GF-D8 (cell line): ENCODE results near the gene FOXK1.
"Not testable (repeated sequence)": the region's sequence is repeated elsewhere in the genome, so short reads cannot be mapped to it uniquely, and the experiment has no call there.

Experiments
- DNase-seq: peaks from one replicate; lab custom pipeline; 2025; lab: John Stamatoyannopoulos, UW

The FOXK1 gene

DNA sequence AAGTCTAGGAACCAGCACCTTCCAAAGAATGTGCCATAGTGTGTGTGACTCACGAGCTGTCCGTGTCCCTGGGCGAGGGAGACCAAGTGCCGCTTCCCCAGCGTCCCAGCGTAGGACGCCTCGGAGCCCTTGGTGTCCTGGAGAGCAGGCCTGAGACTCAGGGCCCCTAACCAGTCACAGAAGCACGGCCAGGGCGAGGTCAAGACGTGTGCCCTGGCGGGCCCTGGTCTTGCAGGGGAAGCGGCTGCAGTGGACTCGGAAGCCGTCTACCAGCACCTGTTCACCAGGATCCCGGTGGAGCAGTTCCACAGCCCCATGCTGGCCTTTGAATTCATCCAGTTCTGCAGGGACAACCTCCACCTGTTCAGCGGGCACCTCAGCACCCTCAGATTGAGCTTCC, 103.9 kb downstream of the FOXK1 start:
- no peak for DNase-seq

DNA sequence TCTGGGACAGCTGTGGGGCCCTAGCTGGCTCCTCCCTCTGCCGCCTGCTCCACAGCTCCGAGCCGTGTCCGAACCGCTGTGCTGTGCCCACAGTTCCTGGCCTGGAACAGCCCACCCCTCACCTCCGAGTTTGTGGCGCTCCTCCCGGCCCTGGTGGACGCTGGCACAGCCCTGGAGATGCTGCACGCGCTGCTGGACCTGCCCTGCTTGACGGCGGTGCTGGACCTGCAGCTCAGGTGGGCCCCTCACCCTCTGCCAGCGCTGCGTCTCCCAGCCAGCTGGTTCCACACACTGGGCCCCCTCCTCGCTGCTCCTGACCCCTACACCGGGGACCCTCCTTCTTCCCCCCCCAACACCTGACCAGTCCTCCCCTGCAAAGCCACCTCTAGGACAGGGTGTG, 105.4 kb downstream of the FOXK1 start:
- no peak for DNase-seq

DNA sequence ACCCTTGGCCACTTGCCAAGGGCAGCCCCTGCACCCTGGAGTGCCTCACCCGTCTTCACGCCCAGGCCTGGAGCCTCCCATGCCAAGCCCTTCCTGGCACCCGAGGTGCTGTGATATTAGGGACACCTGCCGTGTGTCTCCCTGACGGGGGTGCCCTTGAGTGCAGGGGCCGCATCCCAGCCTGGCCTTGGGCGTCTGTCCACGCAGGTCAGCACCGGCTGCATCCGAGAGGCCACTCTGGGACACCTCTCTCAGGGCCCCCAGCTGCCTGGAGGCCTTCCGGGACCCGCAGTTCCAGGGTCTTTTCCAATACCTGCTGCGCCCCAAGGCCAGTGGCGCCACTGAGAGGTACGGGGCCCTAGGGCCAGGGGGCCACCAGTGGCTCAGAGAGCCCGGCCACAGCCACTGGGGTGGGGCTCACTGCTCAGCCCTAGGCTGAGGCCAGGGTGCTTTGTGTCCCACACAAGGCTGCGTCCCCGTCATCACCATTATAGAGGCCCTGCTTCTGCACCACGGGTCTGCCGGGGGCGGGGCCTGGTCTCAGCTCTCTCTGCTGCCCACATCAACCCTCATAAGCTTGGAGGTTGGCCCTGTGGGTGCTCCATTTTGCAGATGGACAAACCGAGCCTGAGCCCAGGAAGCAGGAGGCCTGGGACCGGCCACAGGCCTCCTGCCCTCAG, 106.0 kb downstream of the FOXK1 start:
- no peak for DNase-seq

DNA sequence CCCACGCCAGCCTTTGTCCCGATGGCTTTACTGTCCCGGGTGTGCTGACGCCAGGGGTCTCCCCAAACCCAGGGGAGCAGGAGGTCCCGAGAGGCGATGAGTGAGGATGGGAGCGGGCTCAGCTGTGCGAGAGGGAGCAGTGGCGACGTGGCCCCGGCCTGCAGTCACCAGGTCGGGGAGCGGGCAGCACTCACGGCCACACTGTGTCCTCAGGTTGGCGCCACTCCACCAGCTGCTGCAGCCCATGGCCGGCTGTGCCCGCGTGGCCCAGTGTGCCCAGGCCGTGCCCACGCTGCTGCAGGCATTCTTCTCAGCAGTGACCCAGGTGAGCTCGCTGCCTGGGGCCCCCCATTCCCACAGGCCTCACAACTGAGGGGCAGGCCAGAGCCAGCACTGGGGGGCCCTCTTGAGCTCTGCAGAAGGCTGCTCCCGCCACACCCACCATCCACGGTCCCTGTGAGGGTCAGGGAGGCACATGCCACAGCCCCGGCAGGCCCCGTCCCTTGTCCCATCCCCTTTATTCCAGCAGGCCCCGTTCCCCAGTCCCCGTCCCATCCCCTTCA, 106.6 kb downstream of the FOXK1 start:
- DNase-seq = no peak

DNA sequence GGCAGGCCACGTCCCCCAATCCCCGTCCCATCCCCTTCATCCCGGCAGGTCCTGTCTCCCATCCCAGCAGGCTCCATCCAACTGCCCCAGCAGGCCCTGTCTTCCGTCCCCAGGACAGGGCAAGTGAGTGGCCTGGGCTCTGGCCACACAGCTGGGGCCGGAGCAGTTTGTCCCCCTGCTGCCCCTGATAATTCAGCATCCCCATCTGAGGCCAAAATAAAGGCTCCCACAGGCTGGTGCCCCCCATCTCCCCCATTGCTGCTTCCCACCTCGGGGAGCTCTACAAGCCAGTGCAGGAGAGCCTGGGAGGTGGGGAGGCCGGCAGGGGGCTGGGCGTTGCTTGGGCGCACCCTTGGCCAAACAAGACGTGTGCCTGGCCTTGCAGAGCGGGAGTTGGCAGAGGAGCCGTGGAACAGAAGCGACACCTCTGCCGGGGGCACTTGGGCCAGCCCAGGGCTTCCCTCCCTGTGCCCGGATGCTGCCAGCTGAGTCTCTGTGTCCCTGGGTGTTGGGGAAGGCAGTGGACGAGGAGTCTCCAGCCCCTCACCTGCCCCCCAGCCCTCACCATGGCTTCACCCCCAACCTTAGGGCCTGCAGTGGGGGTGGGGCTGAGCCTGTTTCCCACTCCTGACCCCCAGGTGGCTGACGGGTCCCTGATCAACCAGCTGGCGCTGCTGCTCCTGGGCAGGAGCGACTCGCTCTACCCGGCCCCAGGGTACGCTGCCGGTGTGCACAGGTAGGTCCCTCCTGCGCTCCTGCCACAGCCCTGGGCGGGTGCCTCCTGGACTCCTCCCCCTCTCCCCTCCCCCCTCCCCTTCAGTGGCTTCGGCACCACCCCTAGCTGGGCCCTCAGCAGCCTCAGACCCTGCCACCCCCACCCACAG, 107.3 kb downstream of the FOXK1 start:
- DNase-seq = no peak

DNA sequence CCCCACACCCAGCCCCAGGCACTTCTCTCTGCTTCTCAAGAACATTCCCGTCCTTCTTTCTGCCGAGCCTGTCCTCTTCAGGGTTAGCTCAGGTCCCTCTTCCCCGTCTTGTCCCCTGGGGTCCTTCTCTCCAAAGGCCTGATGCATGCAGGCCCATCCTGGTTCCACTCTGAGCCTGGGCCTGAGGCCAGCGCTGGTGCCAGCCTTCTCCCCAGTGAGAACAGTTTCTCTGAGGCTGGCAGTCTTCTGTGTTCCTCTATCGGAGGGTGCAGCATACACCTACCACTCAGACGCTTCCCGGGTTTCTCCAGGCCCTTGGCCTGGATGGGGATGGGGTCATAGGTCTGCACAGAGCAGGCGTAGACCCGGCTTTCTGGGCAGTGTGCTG, 108.0 kb downstream of the FOXK1 start:
- no peak for DNase-seq

DNA sequence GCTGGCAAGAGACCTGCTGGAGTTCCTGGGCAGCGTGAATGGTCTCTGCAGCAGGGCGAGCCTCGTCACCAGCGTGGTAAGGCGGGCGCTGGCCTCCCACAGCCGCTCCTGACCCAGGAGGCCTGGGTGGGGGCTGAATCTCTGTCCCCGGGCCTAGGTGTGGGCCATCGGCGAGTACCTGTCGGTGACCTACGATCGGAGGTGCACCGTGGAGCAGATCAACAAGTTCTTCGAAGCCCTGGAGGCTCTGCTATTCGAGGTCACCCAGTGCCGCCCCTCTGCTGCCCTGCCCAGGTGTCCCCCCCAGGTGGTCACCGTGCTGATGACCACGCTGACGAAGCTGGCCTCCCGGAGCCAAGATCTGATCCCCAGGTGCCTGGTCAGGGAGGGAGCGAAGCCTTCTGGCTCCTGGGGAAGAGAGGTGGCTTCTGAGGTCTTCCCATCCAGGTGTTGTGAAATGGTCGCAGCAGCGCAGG, 108.5 kb downstream of the FOXK1 start:
- DNase-seq = no peak

DNA sequence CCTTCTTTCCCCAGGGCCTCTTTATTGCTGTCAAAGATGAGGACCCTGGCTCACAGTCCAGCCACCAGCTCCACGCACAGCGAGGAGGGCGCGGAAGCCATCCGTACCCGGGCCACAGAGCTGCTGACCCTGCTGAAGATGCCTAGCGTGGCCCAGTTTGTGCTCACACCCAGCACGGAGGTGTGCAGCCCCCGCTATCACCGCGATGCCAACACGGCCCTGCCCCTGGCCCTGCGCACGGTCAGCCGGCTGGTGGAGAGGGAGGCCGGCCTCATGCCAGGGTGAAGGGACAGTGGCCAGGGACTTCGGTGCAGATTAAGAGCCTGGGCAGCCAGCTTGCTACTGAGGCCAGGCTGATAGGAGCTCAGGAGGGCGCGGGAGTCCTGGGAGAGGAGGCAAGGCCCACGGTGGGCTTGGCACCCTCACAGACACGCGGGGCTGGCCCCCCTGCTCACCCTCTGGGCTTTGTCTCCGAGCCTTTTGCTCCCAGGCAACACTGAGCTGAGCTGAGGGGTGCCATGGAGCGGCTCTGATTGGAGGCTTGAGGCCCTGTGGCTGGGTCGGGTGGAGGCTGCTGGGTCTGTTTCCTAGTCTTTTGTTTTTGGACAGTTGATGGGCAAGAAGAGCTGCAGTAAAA, 109.1 kb downstream of the FOXK1 start:
- DNase-seq = no peak

DNA sequence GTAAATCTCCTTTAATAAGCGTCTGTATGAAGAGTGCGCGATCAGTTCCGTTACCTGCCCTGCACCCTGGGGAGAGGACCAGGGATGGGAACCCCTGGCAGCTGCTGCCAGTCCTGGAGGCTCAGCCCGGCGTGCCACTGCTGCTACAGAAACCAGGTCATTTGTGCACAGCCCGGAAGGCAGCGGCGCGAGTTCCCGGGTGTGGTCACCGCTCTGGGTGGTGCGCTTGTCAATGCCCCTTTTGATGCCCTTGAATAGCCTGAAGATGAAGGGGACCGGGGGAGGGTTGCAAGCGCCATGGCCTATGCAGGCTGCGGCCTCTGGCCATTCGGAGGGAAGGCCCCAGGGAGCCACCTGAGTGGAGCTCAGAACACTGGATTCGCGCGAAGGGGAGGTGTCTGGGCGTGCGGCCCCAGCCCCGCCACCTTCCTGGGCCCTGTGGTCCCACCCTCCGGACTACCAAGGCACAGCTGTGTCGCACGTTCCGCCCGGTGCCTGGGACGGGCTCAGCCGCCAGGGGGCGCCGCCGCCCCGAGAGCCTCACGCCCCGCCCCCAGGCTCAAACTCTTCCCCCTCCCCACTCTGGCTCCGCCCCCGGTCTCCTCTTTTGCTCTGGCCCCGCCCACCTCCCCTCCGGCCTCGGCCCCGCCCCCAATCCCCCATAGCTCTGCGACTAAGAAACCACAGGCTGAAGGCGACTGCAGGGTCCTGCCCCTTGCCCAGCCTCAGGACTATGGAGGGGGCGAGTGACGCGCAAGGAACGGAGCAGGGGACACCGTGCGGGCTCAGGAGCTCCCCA, 109.8 kb downstream of the FOXK1 start:
- DNase-seq = no peak

DNA sequence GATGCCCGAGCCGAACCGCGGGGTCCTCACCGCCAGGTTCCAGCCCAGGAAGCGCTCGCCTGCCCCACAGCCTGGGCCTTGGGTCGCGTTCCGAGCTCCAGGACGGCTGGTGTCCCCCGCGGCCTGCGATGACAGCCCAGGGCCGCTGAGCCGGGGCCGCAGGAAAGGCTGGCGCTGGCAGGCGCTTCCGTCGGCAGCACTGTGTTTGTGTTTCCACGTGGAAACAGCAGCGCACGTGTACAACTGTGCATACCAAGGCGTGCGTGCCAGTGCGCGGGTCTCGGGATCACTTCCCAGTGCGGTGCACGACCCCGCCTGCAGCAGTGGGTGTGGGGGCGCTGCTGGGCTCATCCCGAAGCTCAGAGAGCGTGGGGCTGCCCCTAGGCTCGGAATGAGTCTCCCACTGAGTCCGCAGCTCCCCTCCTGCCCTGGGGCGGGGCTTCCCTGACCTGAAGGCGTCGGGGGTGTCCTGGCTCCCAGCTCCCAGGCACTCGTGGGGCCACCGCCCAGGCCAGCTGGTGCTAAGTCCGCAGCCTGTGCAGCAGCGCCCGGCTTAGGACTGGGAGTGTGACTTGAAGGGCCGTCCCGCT, 110.5 kb downstream of the FOXK1 start:
- no peak for DNase-seq

DNA sequence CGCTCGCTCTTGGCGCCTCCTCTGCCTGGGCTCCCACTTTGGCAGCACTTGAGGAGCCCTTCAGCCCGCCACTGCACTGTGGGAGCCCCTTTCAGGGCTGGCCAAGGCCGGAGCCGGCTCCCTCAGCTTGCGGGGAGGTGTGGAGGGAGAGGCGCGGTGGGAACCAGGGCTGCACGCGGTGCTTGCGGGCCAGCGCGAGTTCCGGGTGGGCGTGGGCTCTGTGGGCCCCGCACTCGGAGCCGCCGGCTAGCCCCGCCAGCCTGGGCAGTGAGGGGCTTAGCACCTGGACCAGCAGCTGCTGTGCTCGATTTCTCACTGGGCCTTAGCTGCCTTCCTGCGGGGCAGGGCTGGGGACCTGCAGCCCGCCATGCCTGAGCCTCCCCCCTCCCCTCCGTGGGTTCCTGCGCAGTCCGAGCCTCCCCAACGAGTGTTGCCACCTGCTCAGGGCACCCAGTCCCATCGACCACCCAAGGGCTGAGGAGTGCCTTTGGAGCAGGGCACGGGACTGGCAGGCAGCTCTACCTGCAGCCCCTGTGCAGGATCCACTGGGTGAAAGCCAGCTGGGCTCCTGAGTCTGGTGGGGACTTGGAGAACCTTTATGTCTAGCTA, 111.4 kb downstream of the FOXK1 start:
- DNase-seq = not testable (repeated sequence)

DNA sequence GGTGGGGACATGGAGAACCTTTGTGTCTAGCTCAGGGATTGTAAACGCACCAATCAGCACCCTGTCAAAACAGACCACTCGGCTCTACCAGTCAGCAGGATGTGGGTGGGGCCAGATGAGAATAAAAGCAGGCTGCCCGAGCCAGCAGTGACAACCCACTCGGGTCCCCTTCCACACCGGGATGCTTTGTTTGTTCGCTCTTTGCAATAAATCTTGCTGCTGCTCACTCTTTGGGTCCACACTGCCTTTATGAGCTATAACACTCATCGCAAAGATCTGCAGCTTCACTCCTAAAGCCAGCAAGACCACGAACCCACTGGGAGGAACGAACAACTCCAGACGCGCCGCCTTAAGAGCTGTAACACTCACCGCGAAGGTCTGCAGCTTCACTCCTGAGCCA, 112.1 kb downstream of the FOXK1 start:
- DNase-seq = not testable (repeated sequence)

DNA sequence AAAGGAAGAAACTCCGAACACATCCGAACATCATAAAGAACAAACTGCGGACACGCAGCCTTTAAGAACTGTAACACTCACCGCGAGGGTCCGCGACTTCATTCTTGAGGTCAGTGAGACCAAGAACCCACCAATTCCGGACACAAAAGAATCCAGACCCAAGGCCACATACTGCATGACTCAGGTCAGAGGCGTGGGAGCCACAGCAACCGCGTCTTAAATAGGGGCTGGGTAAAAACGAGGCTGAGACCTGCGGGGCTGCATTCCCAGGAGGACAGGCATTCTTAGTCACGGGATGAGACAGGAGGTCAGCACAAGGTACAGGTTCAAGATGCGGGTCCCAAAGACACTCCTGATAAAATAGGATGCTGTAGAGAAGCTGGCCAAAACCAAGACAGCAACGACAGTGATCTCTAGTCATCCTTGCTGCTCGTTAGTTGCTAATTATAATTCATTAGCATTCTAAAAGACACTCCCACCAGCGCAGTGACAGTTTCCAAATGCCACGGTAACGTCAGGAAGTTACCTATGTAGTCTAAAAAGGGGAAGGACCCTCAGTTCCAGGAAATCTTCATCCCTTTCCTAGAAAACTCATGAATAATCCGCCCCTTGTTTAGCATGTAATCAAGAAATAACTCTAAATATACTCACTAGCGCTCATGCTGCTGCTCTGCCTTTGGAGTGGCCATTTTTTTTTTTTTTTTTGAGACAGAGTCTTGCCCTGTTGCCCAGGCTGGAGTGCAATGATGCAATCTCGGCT, 112.7 kb downstream of the FOXK1 start:
- no peak for DNase-seq

DNA sequence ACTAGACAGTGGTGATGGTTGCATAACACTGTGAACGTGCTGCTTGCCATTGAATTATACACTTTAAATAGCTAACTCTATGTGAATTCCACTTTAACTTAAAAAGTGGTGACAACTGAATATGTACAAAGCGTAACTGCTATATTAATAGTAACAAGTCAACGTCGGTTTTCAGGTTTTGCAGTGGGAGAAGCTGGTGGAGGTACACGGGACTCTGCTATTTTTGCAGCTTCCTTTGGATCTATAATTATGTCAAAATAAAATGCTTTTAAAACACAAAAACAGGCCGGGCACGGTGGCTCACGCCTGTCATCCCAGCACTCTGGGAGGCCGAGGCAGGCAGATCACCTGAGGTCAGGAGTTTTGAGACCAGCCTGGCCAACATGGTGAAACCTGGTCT, 114.4 kb downstream of the FOXK1 start:
- no peak for DNase-seq

DNA sequence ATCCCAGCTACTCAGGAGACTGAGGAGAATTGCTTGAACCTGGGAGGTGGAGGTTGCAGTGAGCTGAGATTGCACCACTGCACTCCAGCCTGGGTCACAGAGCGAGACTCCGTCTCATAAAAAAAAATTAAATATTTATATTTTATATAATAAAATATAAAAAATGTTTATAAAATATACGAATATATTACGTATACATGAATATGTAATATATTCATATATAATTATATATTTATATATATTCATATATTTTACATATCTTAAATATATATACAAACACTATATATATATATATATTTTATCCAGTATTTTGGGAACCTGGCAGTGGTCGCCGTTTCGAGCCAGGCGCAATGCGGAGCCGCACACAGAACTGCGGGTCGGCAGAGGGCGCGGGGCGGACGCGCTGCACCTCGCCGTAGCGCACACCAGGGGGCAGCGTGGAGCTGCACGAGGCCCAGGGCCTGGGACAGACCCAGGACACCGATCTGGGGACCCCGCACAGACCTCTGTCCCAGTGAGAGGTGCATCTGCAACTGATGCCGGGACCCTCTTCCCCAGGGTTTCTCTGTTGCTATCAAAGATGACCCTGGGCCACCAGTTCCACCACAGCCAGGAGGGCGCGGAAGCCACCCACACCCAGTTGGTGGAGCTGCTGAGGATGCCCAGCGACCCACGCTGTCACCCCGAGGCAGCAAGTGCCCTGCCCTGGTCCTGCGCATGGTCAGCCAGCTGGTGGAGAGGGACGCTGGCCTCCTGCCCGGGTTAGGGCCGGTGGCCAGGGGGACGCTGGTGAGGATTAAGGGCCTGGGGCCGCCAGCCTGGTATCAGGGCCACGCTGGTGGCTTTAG, 116.0 kb downstream of the FOXK1 start:
- DNase-seq = no peak

DNA sequence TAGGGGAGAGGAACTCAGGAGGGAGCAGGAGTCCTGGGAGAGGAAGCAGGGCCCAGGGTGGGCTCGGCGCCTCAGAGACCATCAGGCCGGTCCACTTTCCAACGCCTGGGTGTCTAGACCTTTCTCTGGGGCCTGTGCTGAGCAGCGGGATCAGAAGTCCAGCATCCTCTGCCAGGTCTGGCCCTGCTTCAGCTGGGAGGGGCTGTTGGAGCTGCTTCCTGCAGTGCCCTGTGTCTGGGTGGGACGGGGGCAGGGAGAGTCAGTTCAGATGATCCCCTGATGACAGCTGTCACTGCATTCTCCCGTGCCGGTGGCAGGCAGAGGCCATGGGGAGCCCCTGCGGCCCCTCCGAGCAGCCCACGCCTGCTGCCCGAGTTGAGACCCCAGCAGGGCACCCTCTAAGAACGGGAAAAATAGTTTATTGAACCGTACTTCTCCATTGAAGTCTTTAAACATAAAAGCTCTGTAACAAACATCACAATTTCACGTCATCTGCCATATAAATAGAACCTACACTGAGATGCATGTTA, 116.7 kb downstream of the FOXK1 start:
- no peak for DNase-seq

DNA sequence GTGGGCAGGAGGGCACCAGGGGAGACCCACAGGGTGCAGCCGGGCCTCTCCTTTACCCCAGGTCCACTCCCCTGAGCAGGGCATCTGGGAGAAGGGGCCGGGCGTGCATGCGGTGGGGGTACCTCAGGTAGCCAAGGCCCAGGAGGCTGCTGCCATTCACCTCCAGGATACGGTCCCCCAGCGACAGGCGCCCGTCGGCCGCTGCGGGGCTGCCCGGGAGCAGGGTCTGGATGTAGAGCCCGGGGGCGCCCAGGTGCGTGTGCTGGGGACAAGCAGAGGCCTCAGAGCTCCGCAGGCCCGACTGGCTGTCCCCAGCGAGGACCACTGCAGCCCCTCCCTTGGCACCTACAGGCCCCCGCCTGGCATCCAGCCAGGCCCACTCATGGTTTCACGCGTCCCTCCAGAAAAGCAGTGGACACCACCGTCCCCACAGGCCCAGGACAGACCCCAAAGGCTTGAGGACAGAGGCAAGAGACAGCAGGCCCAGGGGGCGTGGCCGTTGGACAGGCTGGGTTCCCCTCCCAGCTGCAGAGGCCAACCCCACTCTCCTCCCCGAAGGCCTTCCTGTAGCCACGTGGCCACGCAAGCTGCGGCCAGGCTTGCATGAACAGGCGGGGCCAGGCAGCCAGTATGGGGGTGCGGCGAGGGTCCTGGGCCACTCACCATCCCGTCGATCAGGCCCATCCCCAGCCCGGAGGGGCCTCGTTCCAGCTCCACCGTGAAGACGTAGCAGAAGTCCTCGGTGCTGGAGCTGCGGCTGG, 117.6 kb downstream of the FOXK1 start:
- no peak for DNase-seq

DNA sequence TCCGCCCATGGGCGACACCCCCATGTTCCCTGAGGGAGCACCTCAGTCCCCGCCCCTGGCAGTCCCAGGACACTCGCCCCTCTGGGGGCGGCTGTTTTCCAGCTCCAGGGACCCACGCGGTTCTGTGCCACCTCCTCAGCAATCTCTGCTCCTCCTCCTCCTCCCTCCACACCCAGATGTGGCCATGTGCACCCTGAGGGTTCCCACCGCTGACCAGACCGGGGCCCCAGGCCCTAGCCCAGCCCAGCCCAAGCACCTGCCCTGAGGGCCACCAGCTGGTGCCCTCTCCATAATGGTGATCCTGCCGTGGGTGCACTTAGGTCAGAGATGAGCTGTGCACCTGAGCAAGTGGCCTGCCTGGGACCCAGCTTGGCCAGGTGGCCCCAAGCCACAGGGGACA, 118.4 kb downstream of the FOXK1 start:
- no peak for DNase-seq
